Measurements from ENCODE around the gene PCDH9.

DNA sequence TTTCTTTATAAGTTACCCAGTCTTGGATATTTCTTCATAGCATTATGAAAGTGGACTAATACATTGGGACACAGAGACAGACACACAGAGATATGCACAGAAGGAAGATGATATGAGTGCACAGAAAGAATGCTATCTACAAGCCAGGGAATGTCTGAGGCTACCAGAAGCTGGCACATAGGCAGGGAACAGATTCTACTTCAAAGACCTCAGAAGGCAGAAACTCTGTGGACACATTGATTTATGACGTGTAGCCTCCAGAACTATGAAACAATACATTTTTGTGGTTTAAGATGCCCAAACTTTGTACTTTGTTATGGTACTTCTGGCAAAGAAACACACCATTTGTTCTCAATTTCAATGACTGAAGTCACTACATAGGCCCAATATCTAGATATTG lies 556.7 kb downstream of the PCDH9 start:
- TF ChIP-seq POLR2AphosphoS5 (IDR thresholded peaks at IDR 0.05; ENCODE audit: insufficient read depth in 1 of 2, low read depth in 1 of 2): no peak
- TF ChIP-seq POLR2A (IDR thresholded peaks at IDR 0.05): no peak
